CD8-positive, alpha-beta memory T cell (primary cell): ENCODE results near the gene ZBTB18. TPM values are rescaled to one million over a fixed set of nuclear protein-coding genes. Genes with fewer than 3 reads are reported as not detected.
"Not testable (repeated sequence)": the region's sequence is repeated elsewhere in the genome, so short reads cannot be mapped to it uniquely, and the experiment has no call there.

Experiments
- CTCF ChIA-PET: fragments of 350-600 bp; sonication (Branson Sonifier 250); formaldehyde crosslinking; loops from one replicate; lab custom pipeline; 2021; ENCODE audit warnings: antibody characterized with exemption; lab: Charles Lee
- POLR2A ChIA-PET: fragments of 350-600 bp; sonication (Branson Sonifier 250); formaldehyde crosslinking; loops from one replicate; lab custom pipeline; 2021; ENCODE audit warnings: antibody characterized with exemption; lab: Charles Lee
- DNase-seq, 5 donors: peaks; one replicate each; pipeline versions ENCODE4 v3.0.0 to v3.0.0-alpha.2; 2020 to 2022; ENCODE audit warnings: mixed read lengths in 1 of 5
- H3K27ac ChIP-seq: one replicate; pipeline ENCODE4 v1.7.0; 2013; ENCODE audit warnings: low read depth, mild to moderate bottlenecking, low read length, moderate library complexity
- H3K27me3 ChIP-seq: 2 replicates; pipeline ENCODE4 v1.7.0; 2013; ENCODE audit warnings: low read length, mild to moderate bottlenecking; ENCODE audit not compliant: insufficient read depth, poor library complexity, severe bottlenecking
- H3K36me3 ChIP-seq: 2 replicates; pipeline ENCODE4 v1.7.0; 2013; ENCODE audit warnings: mild to moderate bottlenecking, low read length, moderate library complexity; ENCODE audit not compliant: insufficient read depth
- H3K4me1 ChIP-seq: 2 replicates; pipeline ENCODE4 v1.7.0; 2013; ENCODE audit warnings: mild to moderate bottlenecking, low read length, moderate library complexity; ENCODE audit not compliant: insufficient read depth
- H3K4me3 ChIP-seq: 2 replicates; pipeline ENCODE4 v1.7.0; 2013; ENCODE audit warnings: mild to moderate bottlenecking, low read length
- H3K9me3 ChIP-seq: 2 replicates; pipeline ENCODE4 v1.7.0; 2013; ENCODE audit warnings: mild to moderate bottlenecking, low read length
- H3K27ac Mint-ChIP-seq, 8 donors: one replicate each; pipeline ENCODE4 v1.8.0; 2020 to 2021; ENCODE audit warnings: mixed read lengths in 8 of 8, mild to moderate bottlenecking in 6 of 8, inconsistent platforms in 3 of 8, moderate library complexity in 3 of 8
- H3K27me3 Mint-ChIP-seq, 2 donors: one replicate each; pipeline ENCODE4 v1.8.0; 2020 to 2021; ENCODE audit warnings: mixed read lengths in 2 of 2, mild to moderate bottlenecking in 1 of 2, moderate library complexity in 1 of 2
- H3K36me3 Mint-ChIP-seq, 3 donors: one replicate each; pipeline ENCODE4 v1.8.0; 2020 to 2021; ENCODE audit warnings: mixed read lengths in 3 of 3, inconsistent platforms in 1 of 3, mild to moderate bottlenecking in 1 of 3
- H3K4me1 Mint-ChIP-seq, 3 donors: one replicate each; pipeline ENCODE4 v1.8.0; 2020 to 2021; ENCODE audit warnings: mixed read lengths in 3 of 3, inconsistent platforms in 1 of 3, mild to moderate bottlenecking in 1 of 3
- H3K4me3 Mint-ChIP-seq, 7 donors: one replicate each; pipeline ENCODE4 v1.8.0; 2020 to 2021; ENCODE audit warnings: mixed read lengths in 7 of 7, mild to moderate bottlenecking in 6 of 7, moderate library complexity in 4 of 7, inconsistent platforms in 2 of 7
- H3K9me3 Mint-ChIP-seq, 5 donors: one replicate each; pipeline ENCODE4 v1.8.0; 2020 to 2022; ENCODE audit warnings: mixed read lengths in 5 of 5, mild to moderate bottlenecking in 3 of 5, moderate library complexity in 2 of 5, inconsistent platforms in 1 of 5
- polyA plus RNA-seq: library from polyadenylated mRNA; unstranded; fragments of 300-500 nt; fragmentation: Illumina TruSeq; gene quantifications from one replicate; pipeline ENCODE4 v1.2.3, GENCODE V29; 2021
- total RNA-seq, 2 experiments: library from RNA; stranded (reverse); gene quantifications; one replicate each; pipeline ENCODE4 v1.2.3, GENCODE V29; 2021

Gene ZBTB18
- total and polyA plus RNA-seq, 3 experiments from 2014 or later: 1.5 to 9.9 (median 9.1) TPM

DNA sequence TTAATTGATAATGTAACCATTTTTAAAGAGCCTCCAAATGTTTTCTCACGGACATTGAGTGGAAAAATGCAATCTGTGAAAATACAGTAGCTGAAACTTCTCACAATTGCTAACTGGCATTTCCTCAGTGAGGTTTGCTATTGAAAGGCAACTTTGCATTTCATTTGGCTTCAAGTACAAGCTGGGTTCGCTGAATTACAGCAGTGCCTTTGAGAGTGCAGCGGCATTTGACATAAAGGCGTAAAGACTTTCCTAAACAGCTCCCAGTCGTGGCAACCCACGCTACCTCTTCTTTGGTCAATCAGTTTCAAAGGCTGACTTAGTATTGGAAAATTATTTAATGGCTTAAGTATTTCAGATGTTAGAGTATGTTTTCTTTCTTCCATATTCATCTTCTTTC lies 39.3 kb upstream of the ZBTB18 start:
- DNase-seq: no peak
- Histone ChIP-seq H3K27me3 (no peaks in the 10 kb centered on the region), H3K36me3 (no peaks in the 10 kb centered on the region), H3K27ac (no peak overlapping the region), H3K4me1 (no peaks in the 10 kb centered on the region), H3K9me3 (no peaks in the 10 kb centered on the region), H3K4me3 (no peak overlapping the region)
- no peak overlapping the region for H3K4me3 Mint-ChIP-seq
- no peaks in the 10 kb centered on the region for H3K9me3 Mint-ChIP-seq
- H3K36me3 Mint-ChIP-seq: no peaks in the 10 kb centered on the region
- CTCF ChIA-PET: no interaction called here
- H3K27ac Mint-ChIP-seq: no peak overlapping the region
- H3K4me1 Mint-ChIP-seq: no peaks in the 10 kb centered on the region
- POLR2A ChIA-PET: no interaction called here
- peaks cover 2 to 18% of the 10 kb centered on the region in 2 donors for H3K27me3 Mint-ChIP-seq

DNA sequence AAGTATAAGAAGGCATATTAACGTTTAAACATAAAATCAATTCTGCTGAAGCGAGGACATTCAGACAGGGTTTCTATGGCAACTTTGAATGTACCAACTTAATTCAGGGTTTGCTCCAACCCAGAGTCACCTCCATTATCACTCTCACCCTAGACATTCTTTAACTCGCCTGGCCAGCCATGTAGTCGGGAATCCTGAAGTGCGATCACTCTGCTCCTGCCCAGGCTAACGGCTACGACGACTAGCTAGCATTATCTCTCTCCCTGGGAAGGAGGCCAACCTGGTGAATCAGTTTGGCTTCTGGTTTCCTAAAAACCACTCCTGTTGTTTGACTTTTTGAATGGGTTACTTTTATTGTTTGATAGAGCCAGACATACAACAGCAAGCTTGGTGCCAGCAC lies 38.9 kb upstream of the ZBTB18 start:
- Mint-ChIP-seq H3K27ac (no peak overlapping the region), H3K27me3 (peaks cover 2 to 21% of the 10 kb centered on the region in 2 donors), H3K9me3 (no peaks in the 10 kb centered on the region), H3K36me3 (no peaks in the 10 kb centered on the region), H3K4me1 (no peaks in the 10 kb centered on the region), H3K4me3 (no peak overlapping the region)
- Histone ChIP-seq H3K9me3 (no peaks in the 10 kb centered on the region), H3K27ac (no peak overlapping the region), H3K27me3 (no peaks in the 10 kb centered on the region), H3K4me3 (no peak overlapping the region), H3K4me1 (no peaks in the 10 kb centered on the region), H3K36me3 (no peaks in the 10 kb centered on the region)
- POLR2A ChIA-PET: no interaction called here
- DNase-seq: no peak
- CTCF ChIA-PET: interaction anchor here (1.6 kb wide), 1 partner anchor 8 kb away, joined by 3 read pairs; no protein-coding TSS in a partner anchor

DNA sequence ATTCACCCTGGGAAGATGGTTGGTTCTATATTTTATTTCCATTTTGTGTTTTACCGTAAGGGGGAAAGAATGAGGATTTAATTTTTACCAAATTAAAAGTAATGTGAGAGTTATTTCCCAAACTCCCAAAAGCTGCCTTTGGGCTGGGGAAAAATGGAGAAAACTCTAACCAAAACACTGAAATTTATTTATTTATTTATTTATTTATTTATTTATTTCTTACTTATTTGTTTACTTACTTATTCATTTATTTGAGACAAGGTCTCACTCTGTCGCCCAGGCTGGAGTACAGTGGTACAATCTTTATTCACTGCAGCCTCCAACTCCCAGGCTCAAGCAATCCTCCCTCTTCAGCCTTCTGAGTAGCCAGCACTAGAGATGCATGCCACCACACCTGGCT lies 38.0 kb upstream of the ZBTB18 start:
- Mint-ChIP-seq H3K27ac (no peak overlapping the region), H3K36me3 (no peaks in the 10 kb centered on the region), H3K4me3 (peak overlapping the region in 1 of 7 donors; percentile 32), H3K9me3 (no peaks in the 10 kb centered on the region), H3K4me1 (no peaks in the 10 kb centered on the region), H3K27me3 (peaks cover 2 to 27% of the 10 kb centered on the region in 2 donors)
- Histone ChIP-seq H3K27me3 (no peaks in the 10 kb centered on the region), H3K4me1 (no peaks in the 10 kb centered on the region), H3K4me3 (no peak overlapping the region), H3K27ac (no peak overlapping the region), H3K36me3 (no peaks in the 10 kb centered on the region), H3K9me3 (no peaks in the 10 kb centered on the region)
- no peak for DNase-seq
- ChIA-PET POLR2A (no interaction called here), CTCF (interaction anchor here (1.6 kb wide), 1 partner anchor 9 kb away, joined by 3 read pairs; no protein-coding TSS in a partner anchor)

DNA sequence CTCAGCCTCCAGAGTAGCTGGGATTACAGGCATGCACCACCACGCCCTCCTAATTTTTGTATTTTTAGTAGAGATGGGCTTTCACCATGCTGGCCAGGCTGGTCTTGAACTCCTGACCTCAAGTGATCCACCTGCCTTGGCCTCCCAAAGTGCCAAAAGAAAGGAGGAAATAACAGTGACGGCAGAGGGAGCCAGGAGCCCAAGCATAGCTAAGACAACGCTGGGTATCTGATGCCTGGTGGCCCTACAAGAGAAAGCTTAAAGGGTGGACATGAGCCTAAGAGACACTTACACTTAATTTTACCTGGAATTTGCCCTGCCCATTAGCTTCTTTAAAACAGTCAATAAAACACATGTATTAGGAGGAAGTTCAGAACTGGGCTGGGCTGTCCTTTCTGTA lies 36.2 kb upstream of the ZBTB18 start:
- CTCF ChIA-PET, H3K36me3 ChIP-seq, H3K27ac ChIP-seq, H3K4me1 ChIP-seq, H3K9me3 Mint-ChIP-seq, H3K4me3 ChIP-seq, H3K4me3 Mint-ChIP-seq, H3K27me3 ChIP-seq, H3K4me1 Mint-ChIP-seq, H3K9me3 ChIP-seq, POLR2A ChIA-PET, H3K36me3 Mint-ChIP-seq, DNase-seq: not testable (repeated sequence)
- H3K27me3 Mint-ChIP-seq: peaks cover 2 to 30% of the 10 kb centered on the region in 2 donors
- H3K27ac Mint-ChIP-seq: peak overlapping the region in 1 of 8 donors; percentile 66

DNA sequence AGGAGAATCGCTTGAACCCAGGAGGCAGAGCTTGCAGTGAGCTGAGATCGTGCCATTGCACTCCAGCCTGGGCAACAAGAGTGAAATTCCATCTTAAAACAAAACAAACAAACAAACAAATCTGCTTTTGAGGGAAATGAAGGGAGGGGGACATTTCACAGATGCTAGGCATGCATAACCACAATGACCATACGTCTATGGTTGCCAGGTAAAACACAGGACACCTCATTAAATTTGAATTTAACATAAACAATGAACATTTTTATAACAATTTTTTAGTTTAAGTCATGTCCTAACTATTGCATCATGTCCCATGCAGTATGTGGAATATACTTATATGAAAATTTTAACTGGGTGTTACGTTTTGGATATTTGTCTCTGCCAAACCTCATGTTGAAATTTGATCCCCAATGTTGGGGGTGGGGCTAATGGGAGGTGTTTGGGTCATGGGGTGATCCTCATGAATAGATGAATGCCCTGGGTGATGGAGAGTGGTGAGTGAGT lies 31.0 kb upstream of the ZBTB18 start:
- no peak overlapping the region for H3K27ac Mint-ChIP-seq
- no peaks in the 10 kb centered on the region for H3K4me1 Mint-ChIP-seq
- ChIA-PET CTCF (interaction anchor here (1.4 kb wide), 1 partner anchor 253 kb away, joined by 4 read pairs; no protein-coding TSS in a partner anchor), POLR2A (no interaction called here)
- H3K27me3 Mint-ChIP-seq: peaks cover 15 to 35% of the 10 kb centered on the region in 2 donors
- no peaks in the 10 kb centered on the region for H3K36me3 ChIP-seq
- H3K9me3 ChIP-seq: no peaks in the 10 kb centered on the region
- H3K9me3 Mint-ChIP-seq: no peaks in the 10 kb centered on the region
- no peaks in the 10 kb centered on the region for H3K4me1 ChIP-seq
- no peak for DNase-seq
- no peak overlapping the region for H3K4me3 ChIP-seq
- H3K36me3 Mint-ChIP-seq: no peaks in the 10 kb centered on the region
- no peak overlapping the region for H3K4me3 Mint-ChIP-seq
- no peak overlapping the region for H3K27ac ChIP-seq
- H3K27me3 ChIP-seq: peaks cover 5% of the 10 kb centered on the region

DNA sequence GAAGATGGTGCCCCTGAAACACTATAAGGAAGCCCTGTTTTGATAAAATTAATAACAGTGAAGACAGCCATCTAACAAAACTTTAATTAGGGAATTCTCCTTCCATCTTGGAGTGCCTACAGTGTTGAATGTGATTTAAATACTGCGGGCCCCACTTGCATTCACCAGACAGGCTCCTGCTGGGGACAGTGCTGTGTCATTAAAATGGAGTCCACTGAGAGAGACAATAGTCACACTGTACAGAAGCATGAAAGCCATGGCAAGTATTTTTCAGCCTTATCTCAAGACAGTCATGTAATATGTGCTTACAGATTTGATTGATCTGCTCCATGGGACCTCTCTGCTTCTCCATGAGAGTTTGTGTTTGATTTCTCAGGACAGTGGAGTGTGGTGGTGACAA lies 29.7 kb upstream of the ZBTB18 start:
- Mint-ChIP-seq H3K27ac (no peak overlapping the region), H3K4me3 (no peak overlapping the region), H3K9me3 (no peaks in the 10 kb centered on the region), H3K4me1 (no peaks in the 10 kb centered on the region), H3K36me3 (no peaks in the 10 kb centered on the region), H3K27me3 (peaks cover 15 to 35% of the 10 kb centered on the region in 2 donors)
- H3K4me3 ChIP-seq: no peak overlapping the region
- no peaks in the 10 kb centered on the region for H3K9me3 ChIP-seq
- H3K4me1 ChIP-seq: no peaks in the 10 kb centered on the region
- H3K36me3 ChIP-seq: no peaks in the 10 kb centered on the region
- DNase-seq: no peak
- POLR2A ChIA-PET: no interaction called here
- H3K27ac ChIP-seq: no peak overlapping the region
- peaks cover 5% of the 10 kb centered on the region for H3K27me3 ChIP-seq
- CTCF ChIA-PET: no interaction called here

DNA sequence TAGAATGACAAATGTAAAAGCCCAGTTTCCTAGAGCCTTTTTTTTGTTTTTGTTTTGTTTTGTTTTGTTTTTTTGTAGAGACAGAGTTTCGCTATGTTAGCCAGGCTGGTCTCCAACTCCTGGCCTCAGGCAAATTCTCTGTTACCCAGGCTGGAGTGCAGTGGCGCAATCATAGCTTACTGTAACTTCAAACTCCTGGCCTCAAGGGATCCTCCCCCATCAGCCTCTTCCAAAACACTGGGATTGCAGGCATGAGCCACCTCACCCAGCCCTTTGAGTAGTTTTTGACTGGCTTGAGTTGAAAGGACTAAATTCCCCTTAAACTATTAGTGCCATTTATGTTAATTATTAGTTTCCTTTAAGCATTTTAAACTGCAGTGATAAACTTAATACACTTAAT lies 28.8 kb upstream of the ZBTB18 start:
- Mint-ChIP-seq H3K27ac (no peak overlapping the region), H3K4me3 (no peak overlapping the region), H3K36me3 (no peaks in the 10 kb centered on the region), H3K9me3 (no peaks in the 10 kb centered on the region), H3K4me1 (no peaks in the 10 kb centered on the region), H3K27me3 (peaks cover 15 to 31% of the 10 kb centered on the region in 2 donors)
- H3K4me3 ChIP-seq: no peak overlapping the region
- H3K36me3 ChIP-seq: no peaks in the 10 kb centered on the region
- no peak for DNase-seq
- H3K4me1 ChIP-seq: no peaks in the 10 kb centered on the region
- peaks cover 5% of the 10 kb centered on the region for H3K27me3 ChIP-seq
- no peak overlapping the region for H3K27ac ChIP-seq
- POLR2A ChIA-PET: interaction anchor here (0.6 kb wide), 1 partner anchor 169 kb away, joined by 3 read pairs; no protein-coding TSS in a partner anchor
- H3K9me3 ChIP-seq: no peaks in the 10 kb centered on the region
- CTCF ChIA-PET: no interaction called here

DNA sequence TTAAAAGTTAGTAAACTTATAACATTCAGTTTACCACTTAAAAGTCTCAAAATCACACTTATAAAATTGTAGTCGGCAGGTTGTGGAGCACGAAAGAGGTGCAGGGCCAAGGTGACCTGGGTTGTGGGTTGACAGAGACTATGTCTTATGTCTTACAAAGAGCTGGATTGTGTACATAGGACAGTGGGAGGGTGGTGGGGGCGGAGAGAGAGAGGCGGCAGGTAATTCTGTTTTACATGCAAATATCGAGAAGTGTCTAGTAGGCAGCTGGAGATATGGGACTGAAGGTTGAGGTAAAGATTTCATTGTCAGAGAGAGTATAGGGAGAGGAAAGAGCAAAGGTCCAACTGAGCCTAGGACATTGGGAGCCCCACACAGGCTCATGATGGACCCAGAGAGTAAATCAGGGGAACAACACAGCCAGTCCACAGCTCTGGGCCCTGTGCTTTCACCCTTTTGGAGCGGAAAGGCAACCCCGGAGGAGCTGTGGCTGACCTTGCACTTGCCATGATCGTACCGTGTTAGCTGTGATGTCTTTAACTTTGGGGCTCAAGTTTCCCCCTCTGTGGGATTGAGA lies 28.1 kb upstream of the ZBTB18 start:
- no peak for DNase-seq
- Histone ChIP-seq H3K9me3 (no peaks in the 10 kb centered on the region), H3K4me3 (no peak overlapping the region), H3K27me3 (peaks cover 5% of the 10 kb centered on the region), H3K4me1 (no peaks in the 10 kb centered on the region), H3K27ac (no peak overlapping the region), H3K36me3 (no peaks in the 10 kb centered on the region)
- CTCF ChIA-PET: no interaction called here
- Mint-ChIP-seq H3K27ac (no peak overlapping the region), H3K9me3 (no peaks in the 10 kb centered on the region), H3K27me3 (peaks cover 16 to 28% of the 10 kb centered on the region in 2 donors), H3K4me3 (no peak overlapping the region), H3K36me3 (no peaks in the 10 kb centered on the region), H3K4me1 (no peaks in the 10 kb centered on the region)
- POLR2A ChIA-PET: no interaction called here
